ENCODE results near the gene ISM1. TPM values are rescaled to one million over a fixed set of nuclear protein-coding genes. Genes with fewer than 3 reads are reported as not detected.

The ISM1 gene
- polyA plus RNA-seq, 1 experiment = not detected

DNA sequence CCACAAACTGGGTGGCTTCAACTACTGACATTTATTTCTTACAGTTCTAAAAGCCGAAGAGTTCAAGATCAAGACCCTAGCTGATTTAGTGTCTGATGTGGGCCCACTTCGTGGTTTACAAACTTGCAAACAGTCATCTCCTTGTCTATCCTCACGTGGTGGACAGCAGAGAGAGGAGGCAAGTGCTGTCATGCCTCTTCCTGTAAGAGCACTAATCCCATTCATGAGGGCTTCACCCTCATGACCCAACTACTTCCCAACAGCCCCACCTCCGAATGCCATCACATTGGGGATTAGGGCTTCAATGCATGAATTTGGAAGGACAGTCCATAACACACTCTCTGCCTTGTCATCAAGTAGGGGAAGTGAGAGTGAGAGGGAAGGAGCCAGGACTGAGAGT lies 15.6 kb upstream of the ISM1 start:
- no peak for DNase-seq (ENCODE audit: low read depth, low spot score)
- CTCF ChIA-PET = no interaction called here
- H3K9me3 ChIP-seq (ENCODE audit: control insufficient read depth, insufficient read depth, low read length) = no peaks in the 10 kb centered on the region
- TF ChIP-seq, protein P1, sequence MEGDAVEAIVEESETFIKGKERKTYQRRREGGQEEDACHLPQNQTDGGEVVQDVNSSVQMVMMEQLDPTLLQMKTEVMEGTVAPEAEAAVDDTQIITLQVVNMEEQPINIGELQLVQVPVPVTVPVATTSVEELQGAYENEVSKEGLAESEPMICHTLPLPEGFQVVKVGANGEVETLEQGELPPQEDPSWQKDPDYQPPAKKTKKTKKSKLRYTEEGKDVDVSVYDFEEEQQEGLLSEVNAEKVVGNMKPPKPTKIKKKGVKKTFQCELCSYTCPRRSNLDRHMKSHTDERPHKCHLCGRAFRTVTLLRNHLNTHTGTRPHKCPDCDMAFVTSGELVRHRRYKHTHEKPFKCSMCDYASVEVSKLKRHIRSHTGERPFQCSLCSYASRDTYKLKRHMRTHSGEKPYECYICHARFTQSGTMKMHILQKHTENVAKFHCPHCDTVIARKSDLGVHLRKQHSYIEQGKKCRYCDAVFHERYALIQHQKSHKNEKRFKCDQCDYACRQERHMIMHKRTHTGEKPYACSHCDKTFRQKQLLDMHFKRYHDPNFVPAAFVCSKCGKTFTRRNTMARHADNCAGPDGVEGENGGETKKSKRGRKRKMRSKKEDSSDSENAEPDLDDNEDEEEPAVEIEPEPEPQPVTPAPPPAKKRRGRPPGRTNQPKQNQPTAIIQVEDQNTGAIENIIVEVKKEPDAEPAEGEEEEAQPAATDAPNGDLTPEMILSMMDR (IDR thresholded peaks at IDR 0.05; ENCODE audit: low read depth, low read length) = no peak
- H3K4me3 ChIP-seq (ENCODE audit: low read depth, low read length) = no peak overlapping the region
- no peak overlapping the region for H3K27ac ChIP-seq (ENCODE audit: low read depth, low read length)
- no peaks in the 10 kb centered on the region for H3K27me3 ChIP-seq (ENCODE audit: control insufficient read depth, insufficient read depth, low read length)
- POLR2A ChIA-PET = no interaction called here

DNA sequence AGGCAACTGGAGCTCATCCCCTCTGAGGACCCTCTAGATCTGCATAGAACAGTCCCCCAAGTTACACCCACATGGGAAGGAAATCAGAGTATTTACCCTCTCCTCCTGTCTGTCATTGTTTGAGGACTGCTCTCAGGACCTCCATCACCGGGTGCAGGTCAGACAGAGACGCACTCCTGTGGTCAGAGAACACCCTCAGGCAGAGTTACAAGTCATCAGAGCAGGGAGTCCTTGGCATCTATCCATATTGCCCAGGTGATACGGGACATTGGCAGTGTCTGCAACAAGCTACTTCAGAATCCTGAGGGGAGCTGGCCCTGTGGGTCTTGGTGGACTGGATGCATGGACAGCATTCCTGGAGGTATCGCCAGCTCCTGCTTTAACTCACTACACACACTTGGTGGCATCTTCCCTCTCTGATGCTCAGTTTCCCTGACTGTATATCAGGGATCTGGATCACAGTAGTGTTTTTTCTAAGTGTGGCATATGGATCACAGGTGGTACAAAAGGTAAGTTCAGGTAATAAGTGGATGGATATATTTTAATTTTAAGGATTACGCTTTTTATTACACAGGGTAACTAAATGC lies 15.1 kb upstream of the ISM1 start:
- ChIA-PET POLR2A (no interaction called here), CTCF (no interaction called here)
- Histone ChIP-seq H3K4me3 (ENCODE audit: low read depth, low read length) (no peak overlapping the region), H3K27ac (ENCODE audit: low read depth, low read length) (no peak overlapping the region), H3K27me3 (ENCODE audit: control insufficient read depth, insufficient read depth, low read length) (no peaks in the 10 kb centered on the region), H3K9me3 (ENCODE audit: control insufficient read depth, insufficient read depth, low read length) (no peaks in the 10 kb centered on the region)
- TF ChIP-seq, protein P1 (IDR thresholded peaks at IDR 0.05; ENCODE audit: low read depth, low read length) = no peak
- no peak for DNase-seq (ENCODE audit: low read depth, low spot score)

GRCh38 chr20:13207016-13207415 lies 14.1 kb upstream of the ISM1 start:
- ChIA-PET CTCF (no interaction called here), POLR2A (no interaction called here)
- no peak overlapping the region for H3K27ac ChIP-seq (ENCODE audit: low read depth, low read length)
- TF ChIP-seq, protein P1 (IDR thresholded peaks at IDR 0.05; ENCODE audit: low read depth, low read length) = no peak
- H3K27me3 ChIP-seq (ENCODE audit: control insufficient read depth, insufficient read depth, low read length) = no peaks in the 10 kb centered on the region
- H3K9me3 ChIP-seq (ENCODE audit: control insufficient read depth, insufficient read depth, low read length) = no peaks in the 10 kb centered on the region
- DNase-seq (ENCODE audit: low read depth, low spot score) = no peak
- H3K4me3 ChIP-seq (ENCODE audit: low read depth, low read length) = no peak overlapping the region

GRCh38 chr20:13211956-13212618 lies 9.0 kb upstream of the ISM1 start:
- TF ChIP-seq, protein P1 (IDR thresholded peaks at IDR 0.05; ENCODE audit: low read depth, low read length) = no peak
- H3K9me3 ChIP-seq (ENCODE audit: control insufficient read depth, insufficient read depth, low read length) = no peaks in the 10 kb centered on the region
- no peak overlapping the region for H3K4me3 ChIP-seq (ENCODE audit: low read depth, low read length)
- H3K27me3 ChIP-seq (ENCODE audit: control insufficient read depth, insufficient read depth, low read length) = peaks cover 4% of the 10 kb centered on the region
- H3K27ac ChIP-seq (ENCODE audit: low read depth, low read length) = no peak overlapping the region
- POLR2A ChIA-PET = no interaction called here
- DNase-seq (ENCODE audit: low read depth, low spot score) = no peak
- CTCF ChIA-PET = no interaction called here

GRCh38 chr20:13212750-13213149 lies 8.3 kb upstream of the ISM1 start:
- POLR2A ChIA-PET = no interaction called here

More at GRCh38 chr20:13212750-13213149, 8.3 kb upstream of the ISM1 start:
- TF ChIP-seq, protein P1 (IDR thresholded peaks at IDR 0.05; ENCODE audit: low read depth, low read length) = no peak
- no peaks in the 10 kb centered on the region for H3K9me3 ChIP-seq (ENCODE audit: control insufficient read depth, insufficient read depth, low read length)
- no peak overlapping the region for H3K4me3 ChIP-seq (ENCODE audit: low read depth, low read length)
- peaks cover 8% of the 10 kb centered on the region for H3K27me3 ChIP-seq (ENCODE audit: control insufficient read depth, insufficient read depth, low read length)
- H3K27ac ChIP-seq (ENCODE audit: low read depth, low read length) = no peak overlapping the region
- CTCF ChIA-PET = no interaction called here
- DNase-seq (ENCODE audit: low read depth, low spot score) = no peak
